ENCODE measurements around the gene SCRN2.

GRCh38 chr17:47803201-47803600 lies 37.9 kb downstream of the SCRN2 start:
- no peak for TF ChIP-seq ZBTB44 (CRISPR knock-in tag; IDR thresholded peaks at IDR 0.05)
- TF ChIP-seq EZH2 (conservative IDR thresholded peaks at IDR 0.05; ENCODE audit: low read depth, low read length), result no peak
- no peak for TF ChIP-seq GABPB1 (CRISPR knock-in tag; IDR thresholded peaks at IDR 0.05)
- TF ChIP-seq ETV6 (CRISPR knock-in tag; conservative IDR thresholded peaks at IDR 0.05), result no peak

Measured in HepG2 (cell line).